ENCODE measurements around the gene SMPDL3B. TPM values are rescaled to one million over a fixed set of nuclear protein-coding genes. Genes with fewer than 3 reads are reported as not detected.
A peak's percentile ranks its signal among the peaks of the same experiment; 100 is the strongest.

Gene SMPDL3B
- total RNA-seq, 6 donors from 2014 or later = 7.3 to 57.1 (median 27.2) TPM

GRCh38 chr1:27955076-27955475 is 20.3 kb downstream of the SMPDL3B start:
- H3K9me3 ChIP-seq = no peaks in the 10 kb centered on the region
- peaks cover 5 to 11% (median 6%) of the 10 kb centered on the region in 4 donors for H3K4me1 ChIP-seq
- no peak for DNase-seq
- no peak for ATAC-seq (ENCODE audit: low FRiP score in 2 of 2)
- no peak overlapping the region for H3K27ac ChIP-seq
- TF ChIP-seq POLR2A (IDR thresholded peaks at IDR 0.05) (no peak), EP300 (IDR thresholded peaks at IDR 0.05) (no peak), POLR2AphosphoS5 (IDR thresholded peaks at IDR 0.05) (no peak)
- TF ChIP-seq, protein P1, sequence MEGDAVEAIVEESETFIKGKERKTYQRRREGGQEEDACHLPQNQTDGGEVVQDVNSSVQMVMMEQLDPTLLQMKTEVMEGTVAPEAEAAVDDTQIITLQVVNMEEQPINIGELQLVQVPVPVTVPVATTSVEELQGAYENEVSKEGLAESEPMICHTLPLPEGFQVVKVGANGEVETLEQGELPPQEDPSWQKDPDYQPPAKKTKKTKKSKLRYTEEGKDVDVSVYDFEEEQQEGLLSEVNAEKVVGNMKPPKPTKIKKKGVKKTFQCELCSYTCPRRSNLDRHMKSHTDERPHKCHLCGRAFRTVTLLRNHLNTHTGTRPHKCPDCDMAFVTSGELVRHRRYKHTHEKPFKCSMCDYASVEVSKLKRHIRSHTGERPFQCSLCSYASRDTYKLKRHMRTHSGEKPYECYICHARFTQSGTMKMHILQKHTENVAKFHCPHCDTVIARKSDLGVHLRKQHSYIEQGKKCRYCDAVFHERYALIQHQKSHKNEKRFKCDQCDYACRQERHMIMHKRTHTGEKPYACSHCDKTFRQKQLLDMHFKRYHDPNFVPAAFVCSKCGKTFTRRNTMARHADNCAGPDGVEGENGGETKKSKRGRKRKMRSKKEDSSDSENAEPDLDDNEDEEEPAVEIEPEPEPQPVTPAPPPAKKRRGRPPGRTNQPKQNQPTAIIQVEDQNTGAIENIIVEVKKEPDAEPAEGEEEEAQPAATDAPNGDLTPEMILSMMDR (IDR thresholded peaks at IDR 0.05) = no peak
- no peaks in the 10 kb centered on the region for H3K36me3 ChIP-seq
- H3K4me3 ChIP-seq = no peak overlapping the region
- WGBS, 2 donors = 76 to 92% methylated on average over 6 of the region's 6 CpGs
- H3K27me3 ChIP-seq = no peaks in the 10 kb centered on the region

DNA sequence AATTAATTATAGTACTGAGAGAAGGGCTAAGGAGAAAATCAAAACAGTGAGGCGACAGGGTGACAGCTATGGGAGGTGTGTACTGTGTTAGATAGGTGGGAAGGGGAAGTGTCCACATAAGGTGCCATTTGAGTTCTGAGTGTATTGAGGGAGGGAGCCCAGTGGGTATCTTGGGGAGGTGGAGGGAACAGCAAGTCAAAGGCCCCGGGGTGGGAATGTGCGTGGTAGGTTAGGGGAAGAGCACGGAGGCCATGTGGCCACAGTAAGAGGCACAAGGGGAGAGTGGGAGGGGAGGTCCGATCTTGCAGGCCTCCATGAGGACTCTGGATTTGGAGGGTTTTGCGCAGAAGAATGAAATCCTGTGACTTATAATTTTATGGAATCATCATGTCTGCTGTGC is 22.0 kb downstream of the SMPDL3B start:
- Histone ChIP-seq H3K4me1 (peaks cover 18 to 28% (median 22%) of the 10 kb centered on the region in 4 donors), H3K9me3 (no peaks in the 10 kb centered on the region), H3K27ac (no peak overlapping the region), H3K36me3 (no peaks in the 10 kb centered on the region), H3K27me3 (no peaks in the 10 kb centered on the region), H3K4me3 (no peak overlapping the region)
- ATAC-seq (ENCODE audit: low FRiP score in 2 of 2) (no peak), DNase-seq (no peak)
- TF ChIP-seq, protein P1 (IDR thresholded peaks at IDR 0.05) = no peak
- TF ChIP-seq POLR2AphosphoS5 (IDR thresholded peaks at IDR 0.05) (no peak), POLR2A (IDR thresholded peaks at IDR 0.05) (no peak), EP300 (IDR thresholded peaks at IDR 0.05) (no peak)
- 85 to 93% methylated on average over 6 of the region's 6 CpGs for WGBS, 2 donors

GRCh38 chr1:27957655-27958054 is 22.9 kb downstream of the SMPDL3B start:
- Histone ChIP-seq H3K4me3 (no peak overlapping the region), H3K27me3 (no peaks in the 10 kb centered on the region), H3K27ac (no peak overlapping the region), H3K36me3 (no peaks in the 10 kb centered on the region), H3K9me3 (no peaks in the 10 kb centered on the region), H3K4me1 (peaks cover 18 to 33% (median 24%) of the 10 kb centered on the region in 4 donors)
- 86 to 98% methylated on average over 5 of the region's 5 CpGs for WGBS, 2 donors
- TF ChIP-seq, protein P1 (IDR thresholded peaks at IDR 0.05) = no peak
- no peak for TF ChIP-seq POLR2A (IDR thresholded peaks at IDR 0.05)
- no peak for TF ChIP-seq POLR2AphosphoS5 (IDR thresholded peaks at IDR 0.05)
- no peak for TF ChIP-seq EP300 (IDR thresholded peaks at IDR 0.05)
- ATAC-seq (ENCODE audit: low FRiP score in 2 of 2) (no peak), DNase-seq (no peak)

DNA sequence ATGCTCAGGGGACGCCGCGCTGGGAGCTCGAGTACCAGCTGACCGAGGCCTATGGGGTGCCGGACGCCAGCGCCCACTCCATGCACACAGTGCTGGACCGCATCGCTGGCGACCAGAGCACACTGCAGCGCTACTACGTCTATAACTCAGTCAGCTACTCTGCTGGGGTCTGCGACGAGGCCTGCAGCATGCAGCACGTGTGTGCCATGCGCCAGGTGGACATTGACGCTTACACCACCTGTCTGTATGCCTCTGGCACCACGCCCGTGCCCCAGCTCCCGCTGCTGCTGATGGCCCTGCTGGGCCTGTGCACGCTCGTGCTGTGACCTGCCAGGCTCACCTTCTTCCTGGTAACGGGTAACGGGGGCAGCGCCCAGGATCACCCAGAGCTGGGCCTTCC is 23.7 kb downstream of the SMPDL3B start:
- no peak for ATAC-seq (ENCODE audit: low FRiP score in 2 of 2)
- WGBS, 2 donors = 97 to 100% methylated on average over 3 to 22 of the region's 26 CpGs
- peak overlapping the region in 2 of 4 donors; percentile 95 for H3K27ac ChIP-seq

More for the DNA sequence above, 23.7 kb downstream of the SMPDL3B start:
- TF ChIP-seq EP300 (IDR thresholded peaks at IDR 0.05) = no peak
- no peak for TF ChIP-seq POLR2A (IDR thresholded peaks at IDR 0.05)
- no peak for TF ChIP-seq POLR2AphosphoS5 (IDR thresholded peaks at IDR 0.05)
- TF ChIP-seq, protein P1 (IDR thresholded peaks at IDR 0.05) = no peak
- peaks cover 18 to 33% (median 24%) of the 10 kb centered on the region in 4 donors for H3K4me1 ChIP-seq
- H3K9me3 ChIP-seq = no peaks in the 10 kb centered on the region
- H3K4me3 ChIP-seq = peak overlapping the region in 1 of 4 donors; percentile 81
- H3K36me3 ChIP-seq = peaks cover 0 to 5% (median 4%) of the 10 kb centered on the region in 4 donors
- DNase-seq = peak in 1 of 2 donors; percentile 77
- H3K27me3 ChIP-seq = no peaks in the 10 kb centered on the region

Data from upper lobe of left lung (tissue), 6 donors.